Measurements from ENCODE around the gene POLE2. TPM values are rescaled to one million over a fixed set of nuclear protein-coding genes. Genes with fewer than 3 reads are reported as not detected.

The POLE2 gene
- total RNA-seq, 1 experiment from 2014 or later, result 38.6 TPM

DNA sequence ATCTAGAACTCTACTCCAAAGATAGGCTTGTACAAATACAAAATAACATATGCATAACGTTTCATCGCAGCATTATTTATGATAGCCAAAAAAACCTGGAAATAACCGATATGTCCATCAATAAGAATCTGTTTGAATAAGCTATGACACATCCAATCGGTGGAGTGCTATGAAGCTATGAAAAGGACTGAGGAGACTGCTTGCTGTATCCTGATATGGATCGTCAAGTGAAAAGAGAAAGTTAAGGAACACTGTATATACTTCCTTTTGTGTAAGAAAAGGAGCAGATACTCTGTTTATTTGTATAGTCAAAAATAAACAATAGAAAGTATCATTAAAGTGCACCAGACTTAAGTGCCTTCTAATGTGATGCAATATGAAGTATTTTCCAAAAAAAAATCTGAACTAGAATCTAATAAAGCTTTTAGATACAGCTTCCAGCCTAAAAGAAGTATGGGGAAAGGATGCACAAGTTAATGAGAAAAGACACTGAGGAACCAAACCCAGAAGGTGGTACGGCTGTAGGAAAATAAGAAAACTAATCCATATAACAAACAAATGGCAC, 4.3 kb upstream of the POLE2 start:
- ATAC-seq, result no peak
- peak overlapping the region; percentile 41; the same call in 1 of the 2 replicates for H3K27ac ChIP-seq (ENCODE audit: low read length)
- TSS peak; percentile 64 for BruUV-seq (replicated peaks)

DNA sequence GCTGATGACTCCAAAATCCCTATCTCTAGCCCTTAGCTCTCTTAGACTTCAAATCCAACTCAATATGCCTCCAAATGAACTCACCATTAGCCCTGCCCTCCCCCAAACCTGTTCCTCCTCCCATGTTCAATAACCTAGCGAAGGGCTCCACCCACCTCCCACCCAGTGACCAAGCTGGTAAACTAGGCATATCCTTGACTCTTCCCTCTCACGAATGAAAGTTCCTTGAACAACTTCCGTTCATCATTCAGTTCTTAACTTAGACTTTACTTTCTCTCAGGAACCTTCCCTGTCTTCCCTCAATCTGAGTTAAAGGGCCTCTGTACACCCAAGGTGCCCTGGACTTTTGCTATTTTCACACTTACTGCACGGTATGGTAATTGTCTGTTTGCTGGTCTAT, 3.0 kb upstream of the POLE2 start:
- Histone ChIP-seq H3K36me3 (ENCODE audit: low read depth, low read length) (no peaks in the 10 kb centered on the region), H4K20me1 (ENCODE audit: low read length) (no peaks in the 10 kb centered on the region), H3K79me2 (ENCODE audit: low read length) (peaks cover 17% of the 10 kb centered on the region), H3K9me2 (replicated peaks; ENCODE audit: low read length) (no peaks in the 10 kb centered on the region), H3K9ac (ENCODE audit: low read length) (no peak overlapping the region), H3K9me3 (ENCODE audit: low read length) (no peaks in the 10 kb centered on the region), H3K4me3 (ENCODE audit: low read length) (no peak overlapping the region), H3K27me3 (ENCODE audit: low read length) (no peaks in the 10 kb centered on the region), H2AFZ (ENCODE audit: low read length) (no peak overlapping the region), H3K4me1 (ENCODE audit: insufficient read depth, low read length) (peaks cover 9% of the 10 kb centered on the region; the same call in 1 of the 2 replicates), H3K27ac (ENCODE audit: low read length) (no peak overlapping the region), H3K4me2 (ENCODE audit: low read length) (no peak overlapping the region), H3F3A (ENCODE audit: low read length, unreplicated experiment) (peaks cover 7% of the 10 kb centered on the region)
- TF ChIP-seq EZH2phosphoT487 (IDR thresholded peaks at IDR 0.05; ENCODE audit: borderline replicate concordance, low read length) (no peak), EZH2 (IDR thresholded peaks at IDR 0.05; ENCODE audit: low read length, unreplicated experiment) (no peak)
- TF ChIP-seq, protein P1, sequence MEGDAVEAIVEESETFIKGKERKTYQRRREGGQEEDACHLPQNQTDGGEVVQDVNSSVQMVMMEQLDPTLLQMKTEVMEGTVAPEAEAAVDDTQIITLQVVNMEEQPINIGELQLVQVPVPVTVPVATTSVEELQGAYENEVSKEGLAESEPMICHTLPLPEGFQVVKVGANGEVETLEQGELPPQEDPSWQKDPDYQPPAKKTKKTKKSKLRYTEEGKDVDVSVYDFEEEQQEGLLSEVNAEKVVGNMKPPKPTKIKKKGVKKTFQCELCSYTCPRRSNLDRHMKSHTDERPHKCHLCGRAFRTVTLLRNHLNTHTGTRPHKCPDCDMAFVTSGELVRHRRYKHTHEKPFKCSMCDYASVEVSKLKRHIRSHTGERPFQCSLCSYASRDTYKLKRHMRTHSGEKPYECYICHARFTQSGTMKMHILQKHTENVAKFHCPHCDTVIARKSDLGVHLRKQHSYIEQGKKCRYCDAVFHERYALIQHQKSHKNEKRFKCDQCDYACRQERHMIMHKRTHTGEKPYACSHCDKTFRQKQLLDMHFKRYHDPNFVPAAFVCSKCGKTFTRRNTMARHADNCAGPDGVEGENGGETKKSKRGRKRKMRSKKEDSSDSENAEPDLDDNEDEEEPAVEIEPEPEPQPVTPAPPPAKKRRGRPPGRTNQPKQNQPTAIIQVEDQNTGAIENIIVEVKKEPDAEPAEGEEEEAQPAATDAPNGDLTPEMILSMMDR (conservative IDR thresholded peaks at IDR 0.05; ENCODE audit: low read depth, low read length), result no peak
- intact Hi-C loops (cut with micrococcal nuclease), result loop anchor here (5.0 kb wide), 2 partner anchors 34 to 69 kb away; partner anchors contain the start of genes MGAT2 and RPL36AL
- POLR2A ChIA-PET (ENCODE audit: unreplicated experiment), result interaction anchor here (0.8 kb wide), 1 partner anchor 14 kb away, joined by 7 read pairs; no protein-coding TSS in a partner anchor
- ATAC-seq, result no peak
- DNase-seq, result no peak
- no TSS peak for BruUV-seq (replicated peaks)
- CTCF ChIA-PET, result no interaction called here

More for the DNA sequence above, 4.3 kb upstream of the POLE2 start:
- intact Hi-C loops (cut with micrococcal nuclease), result loop anchor here (1.0 to 5.0 kb wide), 4 partner anchors 35 to 78 kb away; partner anchors contain the start of genes DNAAF2, MGAT2 and RPL36AL
- H3K79me2 ChIP-seq (ENCODE audit: low read length), result peaks cover 4% of the 10 kb centered on the region
- no peaks in the 10 kb centered on the region for H3K36me3 ChIP-seq (ENCODE audit: low read depth, low read length)
- ChIA-PET POLR2A (ENCODE audit: unreplicated experiment) (interaction anchor here (0.6 to 1.3 kb wide), 3 partner anchors 75 to 347 kb away, joined by 5 to 29 read pairs (median 6); no protein-coding TSS in a partner anchor), CTCF (interaction anchor here (1.1 kb wide), 1 partner anchor 58 kb away, joined by 3 read pairs; no protein-coding TSS in a partner anchor)
- peaks cover 7% of the 10 kb centered on the region for H3F3A ChIP-seq (ENCODE audit: low read length, unreplicated experiment)
- H3K9ac ChIP-seq (ENCODE audit: low read length), result peak overlapping the region; percentile 74
- H3K9me3 ChIP-seq (ENCODE audit: low read length), result no peaks in the 10 kb centered on the region
- H3K4me3 ChIP-seq (ENCODE audit: low read length), result peak overlapping the region; percentile 87
- TF ChIP-seq, protein P1 (conservative IDR thresholded peaks at IDR 0.05; ENCODE audit: low read depth, low read length), result no peak
- no peak for TF ChIP-seq EZH2 (IDR thresholded peaks at IDR 0.05; ENCODE audit: low read length, unreplicated experiment)
- no peaks in the 10 kb centered on the region for H3K9me2 ChIP-seq (replicated peaks; ENCODE audit: low read length)
- H3K4me1 ChIP-seq (ENCODE audit: insufficient read depth, low read length), result peaks cover 12% of the 10 kb centered on the region; the same call in 1 of the 2 replicates
- no peak for DNase-seq
- H2AFZ ChIP-seq (ENCODE audit: low read length), result peak overlapping the region; percentile 98
- H3K27me3 ChIP-seq (ENCODE audit: low read length), result no peaks in the 10 kb centered on the region
- H3K4me2 ChIP-seq (ENCODE audit: low read length), result peak overlapping the region; percentile 83
- no peaks in the 10 kb centered on the region for H4K20me1 ChIP-seq (ENCODE audit: low read length)

GRCh38 chr14:49688701-49689030, 652 bp upstream of the POLE2 start:
- Histone ChIP-seq H3K4me1 (ENCODE audit: insufficient read depth, low read length) (peaks cover 5% of the 10 kb centered on the region; the same call in 1 of the 2 replicates), H3K4me3 (ENCODE audit: low read length) (no peak overlapping the region), H2AFZ (ENCODE audit: low read length) (peak overlapping the region; percentile 92), H3K79me2 (ENCODE audit: low read length) (peaks cover 29% of the 10 kb centered on the region), H3K4me2 (ENCODE audit: low read length) (no peak overlapping the region), H3K27me3 (ENCODE audit: low read length) (no peaks in the 10 kb centered on the region), H3K27ac (ENCODE audit: low read length) (no peak overlapping the region), H3K9me2 (replicated peaks; ENCODE audit: low read length) (no peaks in the 10 kb centered on the region), H4K20me1 (ENCODE audit: low read length) (no peaks in the 10 kb centered on the region), H3F3A (ENCODE audit: low read length, unreplicated experiment) (peaks cover 7% of the 10 kb centered on the region), H3K36me3 (ENCODE audit: low read depth, low read length) (no peaks in the 10 kb centered on the region), H3K9me3 (ENCODE audit: low read length) (no peaks in the 10 kb centered on the region), H3K9ac (ENCODE audit: low read length) (peak overlapping the region; percentile 88; the same call in 1 of the 2 replicates)
- TF ChIP-seq EZH2 (IDR thresholded peaks at IDR 0.05; ENCODE audit: low read length, unreplicated experiment) (no peak), EZH2phosphoT487 (IDR thresholded peaks at IDR 0.05; ENCODE audit: borderline replicate concordance, low read length) (no peak)
- TF ChIP-seq, protein P1 (conservative IDR thresholded peaks at IDR 0.05; ENCODE audit: low read depth, low read length), result no peak
- ChIA-PET POLR2A (ENCODE audit: unreplicated experiment) (interaction anchor here (0.6 to 1.4 kb wide), 2 partner anchors 79 to 81 kb away, joined by 6 to 8 read pairs; partner anchors contain the start of gene KLHDC2), CTCF (no interaction called here)
- no TSS peak for BruUV-seq (replicated peaks)
- DNase-seq (no peak), ATAC-seq (no peak)
- intact Hi-C loops (cut with micrococcal nuclease), result no loop called here

Measured in PC-3 (cell line).